ENCODE data around the gene CEPT1.

Gene CEPT1

GRCh38 chr1:111228748-111229126, 88.7 kb downstream of the CEPT1 start:
- DNase-seq = no peak

- no peak for DNase-seq
Observed at GRCh38 chr1:111232134-111232533, 92.1 kb downstream of the CEPT1 start.

GRCh38 chr1:111234258-111234657, 94.2 kb downstream of the CEPT1 start:
- DNase-seq = no peak
